Fibroblast of lung (primary cell): ENCODE results near the gene KIF1B.

Source experiments
- EZH2 ChIP-seq: IDR thresholded peaks from 2 replicates; pipeline ENCODE4 v1.5.1; 2012; ENCODE audit warnings: low read length, control low read depth, mild to moderate bottlenecking; ENCODE audit errors: missing control alignments
- TF ChIP-seq, protein P1 (sequence below), 2 donors: IDR thresholded peaks in 1 of 2; conservative IDR thresholded peaks in 1 of 2; 1 replicate in 1 of 2; 2 replicates in 1 of 2; pipeline ENCODE4 v1.5.1; 2011 to 2012; ENCODE audit warnings: low read length in 2 of 2, control low read depth in 1 of 2, inconsistent platforms in 1 of 2, low read depth in 1 of 2, mild to moderate bottlenecking in 1 of 2

DNA sequence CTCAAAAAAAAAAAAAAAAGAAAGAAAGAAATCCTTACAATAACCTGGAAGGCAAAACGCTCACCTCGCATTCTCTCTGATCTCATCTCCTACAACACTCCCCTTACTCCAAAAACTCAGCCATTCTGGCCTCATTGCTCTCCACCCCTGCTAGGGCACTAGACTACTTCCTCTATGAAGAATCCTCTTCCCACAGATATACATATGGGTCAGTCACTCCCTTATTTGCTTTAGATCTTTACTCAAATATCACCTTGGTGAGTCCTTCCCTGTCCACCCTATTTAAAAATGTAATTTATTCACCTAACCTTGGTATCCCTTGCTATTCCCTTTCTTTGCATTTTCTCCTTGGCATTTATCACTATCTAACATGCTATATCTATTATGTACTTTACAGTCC, 24.6 kb upstream of the KIF1B start:
- TF ChIP-seq, protein P1, sequence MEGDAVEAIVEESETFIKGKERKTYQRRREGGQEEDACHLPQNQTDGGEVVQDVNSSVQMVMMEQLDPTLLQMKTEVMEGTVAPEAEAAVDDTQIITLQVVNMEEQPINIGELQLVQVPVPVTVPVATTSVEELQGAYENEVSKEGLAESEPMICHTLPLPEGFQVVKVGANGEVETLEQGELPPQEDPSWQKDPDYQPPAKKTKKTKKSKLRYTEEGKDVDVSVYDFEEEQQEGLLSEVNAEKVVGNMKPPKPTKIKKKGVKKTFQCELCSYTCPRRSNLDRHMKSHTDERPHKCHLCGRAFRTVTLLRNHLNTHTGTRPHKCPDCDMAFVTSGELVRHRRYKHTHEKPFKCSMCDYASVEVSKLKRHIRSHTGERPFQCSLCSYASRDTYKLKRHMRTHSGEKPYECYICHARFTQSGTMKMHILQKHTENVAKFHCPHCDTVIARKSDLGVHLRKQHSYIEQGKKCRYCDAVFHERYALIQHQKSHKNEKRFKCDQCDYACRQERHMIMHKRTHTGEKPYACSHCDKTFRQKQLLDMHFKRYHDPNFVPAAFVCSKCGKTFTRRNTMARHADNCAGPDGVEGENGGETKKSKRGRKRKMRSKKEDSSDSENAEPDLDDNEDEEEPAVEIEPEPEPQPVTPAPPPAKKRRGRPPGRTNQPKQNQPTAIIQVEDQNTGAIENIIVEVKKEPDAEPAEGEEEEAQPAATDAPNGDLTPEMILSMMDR (conservative IDR thresholded peaks at IDR 0.05 in 1 of 2, IDR thresholded peaks at IDR 0.05 in 1 of 2; ENCODE audit: low read depth in 1 of 2, low read length in 2 of 2): no peak
- no peak for TF ChIP-seq EZH2
